ENCODE measurements around the gene CGN.

The CGN gene

GRCh38 chr1:151514366-151514765, 3.2 kb downstream of the CGN start:
- Histone ChIP-seq H3K27me3 (ENCODE audit: insufficient read depth, poor library complexity, severe bottlenecking) (peaks cover 4% of the 10 kb centered on the region), H3K4me3 (replicated peaks; ENCODE audit: insufficient read depth, low read length) (no peak overlapping the region), H3K27ac (replicated peaks) (no peak overlapping the region)
- DNase-seq (ENCODE audit: low read depth in 1 of 2, low spot score in 1 of 2): no peak
- TF ChIP-seq GABPA (IDR thresholded peaks at IDR 0.05; ENCODE audit: low read depth) (no peak), SPI1 (IDR thresholded peaks at IDR 0.05; ENCODE audit: borderline replicate concordance, low read depth) (no peak), POLR2AphosphoS5 (IDR thresholded peaks at IDR 0.05; ENCODE audit: low read depth) (no peak), REST (IDR thresholded peaks at IDR 0.05; ENCODE audit: insufficient replicate concordance, low read depth) (no peak), CTCF (IDR thresholded peaks at IDR 0.05; ENCODE audit: insufficient read depth, low read length) (no peak)

GRCh38 chr1:151515265-151515664, 4.1 kb downstream of the CGN start:
- TF ChIP-seq REST (IDR thresholded peaks at IDR 0.05; ENCODE audit: insufficient replicate concordance, low read depth): no peak
- no peak for TF ChIP-seq GABPA (IDR thresholded peaks at IDR 0.05; ENCODE audit: low read depth)
- TF ChIP-seq CTCF (IDR thresholded peaks at IDR 0.05; ENCODE audit: insufficient read depth, low read length): no peak
- no peak for TF ChIP-seq POLR2AphosphoS5 (IDR thresholded peaks at IDR 0.05; ENCODE audit: low read depth)
- no peak for TF ChIP-seq SPI1 (IDR thresholded peaks at IDR 0.05; ENCODE audit: borderline replicate concordance, low read depth)
- no peak for DNase-seq (ENCODE audit: low read depth in 1 of 2, low spot score in 1 of 2)
- Histone ChIP-seq H3K4me3 (replicated peaks; ENCODE audit: insufficient read depth, low read length) (no peak overlapping the region), H3K27me3 (ENCODE audit: insufficient read depth, poor library complexity, severe bottlenecking) (peaks cover 3% of the 10 kb centered on the region), H3K27ac (replicated peaks) (no peak overlapping the region)

GRCh38 chr1:151516031-151516511, 4.9 kb downstream of the CGN start:
- no peak for TF ChIP-seq GABPA (IDR thresholded peaks at IDR 0.05; ENCODE audit: low read depth)
- no peak for TF ChIP-seq REST (IDR thresholded peaks at IDR 0.05; ENCODE audit: insufficient replicate concordance, low read depth)
- no peak for TF ChIP-seq CTCF (IDR thresholded peaks at IDR 0.05; ENCODE audit: insufficient read depth, low read length)
- TF ChIP-seq POLR2AphosphoS5 (IDR thresholded peaks at IDR 0.05; ENCODE audit: low read depth): no peak
- no peak for TF ChIP-seq SPI1 (IDR thresholded peaks at IDR 0.05; ENCODE audit: borderline replicate concordance, low read depth)
- DNase-seq (ENCODE audit: low read depth in 1 of 2, low spot score in 1 of 2): no peak
- no peak overlapping the region for H3K4me3 ChIP-seq (replicated peaks; ENCODE audit: insufficient read depth, low read length)
- H3K27me3 ChIP-seq (ENCODE audit: insufficient read depth, poor library complexity, severe bottlenecking): no peaks in the 10 kb centered on the region
- H3K27ac ChIP-seq (replicated peaks): no peak overlapping the region

Measured in HL-60 (cell line).